Stomach (tissue), 9 donors: ENCODE measurements around the gene NDUFS8. TPM values are rescaled to one million over a fixed set of nuclear protein-coding genes. Genes with fewer than 3 reads are reported as not detected.
"Not testable (repeated sequence)": the region's sequence is repeated elsewhere in the genome, so short reads cannot be mapped to it uniquely, and the experiment has no call there.

Source experiments
- DNase-seq, 2 donors: peaks; one replicate each; pipeline versions ENCODE4 v3.0.0 to v3.0.0-alpha.2; 2013 to 2019
- H3K27ac ChIP-seq, 5 donors: fragments of 200-600 bp in 4 of 5; sonication (generic) in 4 of 5; one replicate each; pipeline ENCODE4 v1.5.1; 2013 to 2019; ENCODE audit warnings: mild to moderate bottlenecking in 1 of 5, moderate library complexity in 1 of 5
- H3K27me3 ChIP-seq, 3 donors: fragments of 200-600 bp; sonication (generic); one replicate each; pipeline ENCODE4 v1.5.1; 2017 to 2019; ENCODE audit warnings: mixed run types in 1 of 3
- H3K36me3 ChIP-seq, 4 donors: fragments of 200-600 bp; sonication (generic); 1 replicate in 3 of 4; 2 replicates in 1 of 4; pipeline ENCODE4 v1.5.1; 2016 to 2019
- H3K4me1 ChIP-seq, 4 donors: fragments of 200-600 bp; sonication (generic); one replicate each; pipeline ENCODE4 v1.5.1; 2016 to 2019
- H3K4me3 ChIP-seq, 4 donors: fragments of 200-600 bp; sonication (generic) in 3 of 4; one replicate each; pipeline ENCODE4 v1.5.1; 2016 to 2019; ENCODE audit warnings: mild to moderate bottlenecking in 1 of 4
- H3K9me3 ChIP-seq, 4 donors: fragments of 200-600 bp; sonication (generic); one replicate each; pipeline ENCODE4 v1.5.1; 2016 to 2019
- CTCF ChIP-seq, 7 experiments: fragments of 450-650 bp in 4 of 7; fragments of 200-600 bp in 3 of 7; sonication (generic) in 3 of 7; IDR thresholded peaks; one replicate each; pipeline ENCODE4 v1.5.1; 2016 to 2019; ENCODE audit warnings: antibody characterized with exemption in 7 of 7, control low read depth in 2 of 7, mild to moderate bottlenecking in 1 of 7
- EP300 ChIP-seq: sonication (generic); formaldehyde crosslinking; IDR thresholded peaks from one replicate; pipeline ENCODE4 v1.6.1; 2017; ENCODE audit warnings: antibody characterized with exemption
- POLR2A ChIP-seq, 4 donors: fragments of 450-650 bp; IDR thresholded peaks; one replicate each; pipeline ENCODE4 v1.6.1; 2016; ENCODE audit warnings: antibody characterized with exemption in 4 of 4, control low read depth in 2 of 4, mild to moderate bottlenecking in 1 of 4, moderate library complexity in 1 of 4
- POLR2AphosphoS5 ChIP-seq, 3 donors: sonication (generic); formaldehyde crosslinking; IDR thresholded peaks; one replicate each; pipeline ENCODE4 v1.6.1; 2016; ENCODE audit warnings: antibody characterized with exemption in 3 of 3
- WGBS, 5 donors: extraction: QIAGEN DNeasy Blood & Tissue Kit in 3 of 5; methylation state at CpG; one replicate each; pipeline versions ENCODE4 v1.1.5 to v1.1.7; 2013 to 2018; 5-methylcytosine and 5-hydroxymethylcytosine counted together
- intact Hi-C: fragments of 100-400 bp; cut with DNase I; formaldehyde crosslinking; loops from one replicate; pipeline ENCODE4 v1.15.1; 2023; ENCODE audit warnings: low total_unique reads
- polyA plus RNA-seq, 3 donors: library from polyadenylated mRNA; stranded (reverse); fragments of 200-250 nt; gene quantifications; one replicate each; pipeline ENCODE4 v1.2.3, GENCODE V29; 2013
- total RNA-seq, 5 donors: library from RNA; depleted of rRNA; stranded (reverse); fragments of >200 nt; gene quantifications; one replicate each; pipeline versions ENCODE4 v1.1.0 to v1.2.3, GENCODE V29; 2014 to 2016
- donor health status: healthy with polysubstance abuse.
- donor health status: Bipolar disorder and iron deficiency.
- donor health status: healthy.

The NDUFS8 gene
- total and polyA plus RNA-seq, 8 donors = 52.0 to 310 (median 161) TPM

GRCh38 chr11:67991347-67992121, 38.9 kb upstream of the NDUFS8 start:
- Histone ChIP-seq H3K27me3 (peaks cover 0 to 25% (median 7%) of the 10 kb centered on the region in 3 donors), H3K4me1 (peaks cover 6 to 18% (median 15%) of the 10 kb centered on the region in 4 donors), H3K27ac (peak overlapping the region in 1 of 5 donors; percentile 18), H3K4me3 (peak overlapping the region; percentile 13 to 42 (median 21)), H3K36me3 (peaks cover 0 to 11% (median 2%) of the 10 kb centered on the region in 4 donors)
- WGBS, 5 donors = 15 to 29% (median 25%) methylated on average over 26 to 58 of the region's 70 CpGs
- H3K9me3 ChIP-seq, DNase-seq, intact Hi-C loops: not testable (repeated sequence)

GRCh38 chr11:67993821-67994220, 36.7 kb upstream of the NDUFS8 start:
- H3K9me3 ChIP-seq, H3K27ac ChIP-seq, H3K4me3 ChIP-seq, intact Hi-C loops: not testable (repeated sequence)
- TF ChIP-seq CTCF (IDR thresholded peaks at IDR 0.05) (peak in 5 of 7 experiments; percentile 38 to 68 (median 55)), POLR2AphosphoS5 (IDR thresholded peaks at IDR 0.05) (peak in 1 of 3 donors; percentile 5)
- 14 to 39% (median 23%) methylated on average over 4 to 12 of the region's 12 CpGs for WGBS, 5 donors
- Histone ChIP-seq H3K27me3 (peaks cover 0 to 25% (median 7%) of the 10 kb centered on the region in 3 donors), H3K36me3 (peaks cover 0 to 14% (median 2%) of the 10 kb centered on the region in 4 donors), H3K4me1 (peaks cover 6 to 30% (median 23%) of the 10 kb centered on the region in 4 donors)
- DNase-seq = peak; percentile 51 to 58

- Histone ChIP-seq H3K36me3 (peaks cover 0 to 19% (median 2%) of the 10 kb centered on the region in 4 donors), H3K4me1 (peaks cover 6 to 30% (median 23%) of the 10 kb centered on the region in 4 donors), H3K27me3 (peaks cover 0 to 25% (median 7%) of the 10 kb centered on the region in 3 donors)
- H3K27ac ChIP-seq, intact Hi-C loops, H3K9me3 ChIP-seq, H3K4me3 ChIP-seq, DNase-seq: not testable (repeated sequence)
- WGBS, 5 donors = 93 to 100% (median 93%) methylated on average over 1 to 5 of the region's 5 CpGs
Measured at GRCh38 chr11:67994387-67994786, 36.1 kb upstream of the NDUFS8 start.

- Histone ChIP-seq H3K36me3 (peaks cover 0 to 19% (median 2%) of the 10 kb centered on the region in 4 donors), H3K27me3 (peaks cover 0 to 25% (median 7%) of the 10 kb centered on the region in 3 donors), H3K4me1 (peaks cover 6 to 30% (median 23%) of the 10 kb centered on the region in 4 donors)
- H3K4me3 ChIP-seq, intact Hi-C loops, H3K27ac ChIP-seq, DNase-seq, H3K9me3 ChIP-seq: not testable (repeated sequence)
- WGBS, 5 donors = 90 to 97% (median 96%) methylated on average over 3 of the region's 3 CpGs
Measured at GRCh38 chr11:67995129-67995528, 35.4 kb upstream of the NDUFS8 start.

GRCh38 chr11:67995579-67995978, 34.9 kb upstream of the NDUFS8 start:
- DNase-seq, H3K4me3 ChIP-seq, H3K27ac ChIP-seq, intact Hi-C loops, H3K9me3 ChIP-seq: not testable (repeated sequence)
- peaks cover 6 to 28% (median 22%) of the 10 kb centered on the region in 4 donors for H3K4me1 ChIP-seq
- peaks cover 0 to 24% (median 7%) of the 10 kb centered on the region in 3 donors for H3K27me3 ChIP-seq
- 76 to 94% (median 81%) methylated on average over 11 to 14 of the region's 14 CpGs; no CpG with 5 or more reads in 1 of the 5 donors for WGBS, 5 donors
- peaks cover 0 to 19% (median 2%) of the 10 kb centered on the region in 4 donors for H3K36me3 ChIP-seq

- DNase-seq = no peak
- no peak overlapping the region for H3K4me3 ChIP-seq
- intact Hi-C loops = no loop called here
- no peak overlapping the region for H3K27ac ChIP-seq
- no peak for TF ChIP-seq POLR2A (IDR thresholded peaks at IDR 0.05)
- TF ChIP-seq POLR2AphosphoS5 (IDR thresholded peaks at IDR 0.05) = no peak
- TF ChIP-seq CTCF (IDR thresholded peaks at IDR 0.05) = no peak
- no peak for TF ChIP-seq EP300
- H3K27me3 ChIP-seq = peaks cover 0 to 20% (median 7%) of the 10 kb centered on the region in 3 donors
- peaks cover 0 to 19% (median 2%) of the 10 kb centered on the region in 4 donors for H3K36me3 ChIP-seq
- WGBS, 5 donors = 84 to 94% (median 88%) methylated on average over 4 to 13 of the region's 13 CpGs
- no peaks in the 10 kb centered on the region for H3K9me3 ChIP-seq
- H3K4me1 ChIP-seq = peaks cover 5 to 24% (median 18%) of the 10 kb centered on the region in 4 donors
Measured at GRCh38 chr11:67996051-67996450, 34.4 kb upstream of the NDUFS8 start.
